A673 (cell line): ENCODE measurements around the gene TIMM13. TPM values are rescaled to one million over a fixed set of nuclear protein-coding genes. Genes with fewer than 3 reads are reported as not detected.

Experiments
- BruUV-seq: library from RNA; stranded (reverse); fragments of 400-500 nt; replicated peaks from 2 replicates; lab custom pipeline; 2021; lab: Mats Ljungman, UMichigan
- CTCF ChIA-PET: fragments of 300-600 bp; sonication (Branson Sonifier 250); formaldehyde crosslinking; loops from one replicate; lab custom pipeline; 2022; ENCODE audit warnings: antibody characterized with exemption; lab: Charles Lee
- POLR2A ChIA-PET: fragments of 300-600 bp; sonication (Branson Sonifier 250); formaldehyde crosslinking; loops from one replicate; lab custom pipeline; 2022; ENCODE audit warnings: antibody characterized with exemption; ENCODE audit not compliant: low non-redundant PET; lab: Charles Lee
- DNase-seq: peaks from one replicate; pipeline ENCODE4 v3.0.0-alpha.2; 2015; ENCODE audit warnings: low spot score
- H3K27ac ChIP-seq: fragments of 200-600 bp; sonication (generic); 2 replicates; pipeline ENCODE4 v1.5.1; 2016; ENCODE audit warnings: mixed run types, low read depth, mild to moderate bottlenecking, mixed read lengths, antibody characterized with exemption, low read length; ENCODE audit not compliant: poor library complexity, severe bottlenecking
- H3K27me3 ChIP-seq: fragments of 200-600 bp; sonication (generic); replicated peaks from 2 replicates; pipeline ENCODE4 v1.6.1; 2017; ENCODE audit warnings: mixed run types, low read depth, mild to moderate bottlenecking, mixed read lengths, antibody characterized with exemption, low read length; ENCODE audit not compliant: insufficient read depth, poor library complexity
- H3K36me3 ChIP-seq: fragments of 200-600 bp; sonication (generic); 2 replicates; pipeline ENCODE4 v1.6.1; 2016; ENCODE audit warnings: mixed run types, mild to moderate bottlenecking, mixed read lengths, antibody characterized with exemption, low read length; ENCODE audit not compliant: insufficient read depth, poor library complexity, severe bottlenecking
- H3K4me1 ChIP-seq: fragments of 200-600 bp; sonication (generic); 2 replicates; pipeline ENCODE4 v1.6.1; 2017; ENCODE audit warnings: mixed run types, mild to moderate bottlenecking, mixed read lengths, antibody characterized with exemption, low read length; ENCODE audit not compliant: insufficient read depth, poor library complexity, severe bottlenecking
- H3K4me3 ChIP-seq: fragments of 200-600 bp; sonication (generic); 2 replicates; pipeline ENCODE4 v1.5.1; 2016; ENCODE audit warnings: low read depth, mixed run types, mild to moderate bottlenecking, mixed read lengths, low read length; ENCODE audit not compliant: poor library complexity, severe bottlenecking
- H3K9me3 ChIP-seq: fragments of 200-600 bp; sonication (generic); 2 replicates; pipeline ENCODE4 v1.6.1; 2016; ENCODE audit warnings: mixed run types, low read depth, mild to moderate bottlenecking, mixed read lengths, antibody characterized with exemption, low read length; ENCODE audit not compliant: poor library complexity, severe bottlenecking
- CTCF ChIP-seq: fragments of 300-800, 200-600 bp; sonication (generic); conservative IDR thresholded peaks from 2 replicates; pipeline ENCODE4 v1.5.1; 2017; ENCODE audit warnings: low read depth, mild to moderate bottlenecking, antibody characterized with exemption, low read length, moderate library complexity, mixed read lengths
- EZH2 ChIP-seq: fragments of 200-600 bp; sonication (generic); IDR thresholded peaks from 2 replicates; pipeline ENCODE4 v1.6.1; 2017; ENCODE audit warnings: borderline replicate concordance, low read depth, mild to moderate bottlenecking, mixed read lengths, antibody characterized with exemption, low read length; ENCODE audit not compliant: poor library complexity, severe bottlenecking
- intact Hi-C: fragments of 100-400 bp; cut with micrococcal nuclease; formaldehyde crosslinking; loops from one replicate; pipeline ENCODE4 v1.10.0; 2022; ENCODE audit not compliant: unreplicated experiment
- total RNA-seq: library from RNA; stranded (reverse); gene quantifications from 2 replicates; pipeline ENCODE4 v1.2.3, GENCODE V29; 2021

Gene TIMM13
- total RNA-seq, 1 experiment from 2014 or later, result 213 TPM

GRCh38 chr19:2413629-2414028 lies 13.8 kb downstream of the TIMM13 start:
- POLR2A ChIA-PET, result no interaction called here
- BruUV-seq, result no TSS peak
- Histone ChIP-seq H3K36me3 (peaks cover 7% of the 10 kb centered on the region), H3K27ac (no peak overlapping the region), H3K4me1 (no peaks in the 10 kb centered on the region), H3K4me3 (no peak overlapping the region), H3K9me3 (no peaks in the 10 kb centered on the region), H3K27me3 (no peaks in the 10 kb centered on the region)
- CTCF ChIA-PET, result no interaction called here
- intact Hi-C loops, result no loop called here
- DNase-seq, result no peak
- no peak for TF ChIP-seq EZH2
- no peak for TF ChIP-seq CTCF

DNA sequence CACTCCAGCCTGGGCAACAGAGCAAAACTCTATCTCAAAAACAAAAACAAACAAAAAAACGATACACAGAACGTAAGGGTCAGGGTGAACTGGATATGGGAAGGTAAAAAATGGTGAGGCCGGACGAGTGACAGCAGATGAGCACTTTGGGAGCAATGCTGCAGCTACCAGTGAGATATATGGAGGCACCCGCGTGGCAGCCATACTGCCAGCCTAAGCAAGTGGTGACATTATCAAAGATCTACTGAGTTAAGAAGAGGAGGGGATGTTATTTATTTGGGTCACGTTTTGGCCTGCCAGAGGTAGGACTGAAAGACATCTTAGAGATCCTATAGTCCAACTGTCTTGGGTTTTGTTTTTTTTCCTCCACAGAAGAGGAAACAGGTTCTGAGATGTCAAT lies 14.2 kb downstream of the TIMM13 start:
- no TSS peak for BruUV-seq
- Histone ChIP-seq H3K4me3 (no peak overlapping the region), H3K27me3 (no peaks in the 10 kb centered on the region), H3K27ac (no peak overlapping the region), H3K36me3 (peaks cover 7% of the 10 kb centered on the region), H3K9me3 (no peaks in the 10 kb centered on the region), H3K4me1 (no peaks in the 10 kb centered on the region)
- intact Hi-C loops, result no loop called here
- DNase-seq, result no peak
- POLR2A ChIA-PET, result no interaction called here
- CTCF ChIA-PET, result no interaction called here
- TF ChIP-seq CTCF, result no peak

DNA sequence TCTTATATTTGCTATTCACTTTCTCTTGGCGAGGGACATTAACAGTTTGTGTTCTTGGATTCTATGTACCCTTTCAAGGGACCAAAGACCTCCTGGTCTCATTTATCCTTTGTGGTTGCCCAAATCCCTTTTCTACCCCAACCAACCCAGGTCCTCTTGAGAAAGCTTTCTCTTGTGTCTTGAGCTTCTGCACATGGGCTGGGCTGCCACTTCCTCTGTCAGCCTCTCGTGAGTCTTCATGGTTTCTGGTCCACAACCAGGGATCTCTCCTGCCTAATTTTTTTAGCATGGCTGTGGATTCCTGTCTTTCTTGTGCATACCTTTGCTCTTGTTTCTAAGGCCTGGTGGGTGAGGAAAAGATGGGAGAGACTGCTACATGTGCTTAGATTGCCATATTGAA lies 14.9 kb downstream of the TIMM13 start:
- intact Hi-C loops, result no loop called here
- POLR2A ChIA-PET, result interaction anchor here (0.6 kb wide), 1 partner anchor 24 kb away, joined by 7 read pairs; no protein-coding TSS in a partner anchor

More for the DNA sequence above, 14.9 kb downstream of the TIMM13 start:
- no TSS peak for BruUV-seq
- Histone ChIP-seq H3K9me3 (no peaks in the 10 kb centered on the region), H3K27ac (no peak overlapping the region), H3K4me3 (no peak overlapping the region), H3K4me1 (no peaks in the 10 kb centered on the region), H3K36me3 (peaks cover 7% of the 10 kb centered on the region), H3K27me3 (no peaks in the 10 kb centered on the region)
- no peak for TF ChIP-seq CTCF
- TF ChIP-seq EZH2, result no peak
- CTCF ChIA-PET, result no interaction called here
- no peak for DNase-seq
